Stomach smooth muscle (tissue), 2 donors: ENCODE data around the gene CD7.

Experiments used
- H3K27ac ChIP-seq: one replicate; pipeline ENCODE4 v1.7.0; 2013; ENCODE audit warnings: mild to moderate bottlenecking, low read length, inconsistent platforms
- H3K27me3 ChIP-seq, 2 donors: one replicate each; pipeline ENCODE4 v1.7.0; 2013; ENCODE audit warnings: low read length in 2 of 2; ENCODE audit not compliant: insufficient read depth in 2 of 2, control insufficient read depth in 1 of 2
- H3K36me3 ChIP-seq, 2 donors: one replicate each; pipeline ENCODE4 v1.7.0; 2013; ENCODE audit warnings: low read length in 2 of 2; ENCODE audit not compliant: control insufficient read depth in 2 of 2, insufficient read depth in 2 of 2
- H3K4me1 ChIP-seq: one replicate; pipeline ENCODE4 v1.7.0; 2013; ENCODE audit warnings: low read length; ENCODE audit not compliant: control insufficient read depth, insufficient read depth
- H3K4me3 ChIP-seq, 2 donors: one replicate each; pipeline ENCODE4 v1.7.0; 2013; ENCODE audit warnings: low read length in 2 of 2
- H3K9ac ChIP-seq, 2 donors: one replicate each; pipeline ENCODE4 v1.7.0; 2013; ENCODE audit warnings: low read length in 2 of 2, mild to moderate bottlenecking in 1 of 2
- H3K9me3 ChIP-seq, 2 donors: one replicate each; pipeline ENCODE4 v1.7.0; 2013; ENCODE audit warnings: low read length in 2 of 2; ENCODE audit not compliant: control insufficient read depth in 2 of 2
- donor health status: healthy.
- donor health status: Pancreatic carcinoma.

Gene CD7

GRCh38 chr17:82333279-82334171, 16.1 kb upstream of the CD7 start, which contains the start of gene SECTM1:
TSS of gene SECTM1 (minus strand) at chr17:82333766. CDS start at chr17:82327240, 6,526 bp downstream.
- Histone ChIP-seq H3K9me3 (no peaks in the 10 kb centered on the region), H3K4me3 (peak within 1 kb of the TSS; percentile 76 to 80), H3K27me3 (peaks cover 2 to 3% of the 10 kb centered on the region in 2 donors), H3K9ac (peak within 1 kb of the TSS in 1 of 2 donors; percentile 55), H3K27ac (peak within 1 kb of the TSS; percentile 55), H3K36me3 (no peaks in the 10 kb centered on the region), H3K4me1 (peaks cover 50% of the 10 kb centered on the region)

GRCh38 chr17:82332669-82333278, 15.4 kb upstream of the CD7 start:
- no peaks in the 10 kb centered on the region for H3K9me3 ChIP-seq
- peaks cover 2 to 5% of the 10 kb centered on the region in 2 donors for H3K27me3 ChIP-seq
- H3K9ac ChIP-seq: peak overlapping the region in 1 of 2 donors; percentile 35
- peaks cover 44% of the 10 kb centered on the region for H3K4me1 ChIP-seq
- H3K4me3 ChIP-seq: peak overlapping the region; percentile 76 to 80
- no peak overlapping the region for H3K27ac ChIP-seq
- H3K36me3 ChIP-seq: no peaks in the 10 kb centered on the region

- Histone ChIP-seq H3K27me3 (peaks cover 2 to 8% of the 10 kb centered on the region in 2 donors), H3K4me1 (peaks cover 44% of the 10 kb centered on the region), H3K4me3 (no peak overlapping the region), H3K36me3 (no peaks in the 10 kb centered on the region), H3K9me3 (no peaks in the 10 kb centered on the region), H3K9ac (no peak overlapping the region), H3K27ac (no peak overlapping the region)
Observed at GRCh38 chr17:82331345-82331939, 14.0 kb upstream of the CD7 start.

DNA sequence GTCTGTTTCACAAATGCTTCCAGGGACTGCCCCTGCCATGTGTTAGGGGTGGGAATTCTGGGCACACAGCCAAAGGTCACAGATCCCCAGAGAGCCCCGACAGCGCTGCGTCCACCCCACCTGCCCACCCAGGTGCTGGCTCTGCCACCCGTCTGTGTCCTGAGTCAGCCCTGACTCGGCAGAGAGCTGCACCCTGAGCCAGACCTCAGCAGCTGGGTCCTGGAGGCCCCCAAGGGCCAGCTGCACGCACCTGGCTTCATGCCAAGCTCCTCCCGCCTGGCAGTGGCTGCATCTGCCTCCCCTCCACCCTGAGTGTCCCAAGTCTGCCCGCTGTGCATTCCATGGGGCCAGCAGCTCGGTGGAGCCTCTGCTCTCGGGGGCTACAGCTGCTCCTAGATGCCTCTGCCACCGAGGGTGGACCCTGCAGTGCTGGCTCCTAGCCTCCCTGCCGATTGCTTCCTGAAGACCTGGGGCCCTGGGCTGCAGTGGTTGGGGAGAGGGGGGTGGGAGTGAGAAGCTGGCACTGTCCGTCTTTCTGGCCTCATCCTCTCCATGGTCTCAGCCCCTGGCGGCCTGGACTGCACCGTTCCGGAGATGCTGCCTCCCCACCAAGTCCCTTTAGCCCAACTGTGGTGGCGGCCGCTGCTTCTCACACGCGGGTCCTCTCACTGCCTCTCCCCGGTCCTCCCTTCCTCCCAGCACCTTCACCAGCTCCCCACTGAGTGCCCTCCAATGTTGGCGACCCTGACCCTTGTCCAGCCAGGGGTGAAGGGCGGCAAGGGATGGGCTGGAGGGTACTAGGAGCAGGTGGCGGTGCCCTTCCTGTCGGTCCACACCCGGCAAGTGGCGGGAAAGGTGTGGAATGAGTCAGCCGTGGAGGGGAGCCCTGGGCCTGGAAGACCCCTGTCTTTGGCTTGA, 13.2 kb upstream of the CD7 start:
- no peak overlapping the region for H3K27ac ChIP-seq
- no peak overlapping the region for H3K4me3 ChIP-seq
- no peaks in the 10 kb centered on the region for H3K9me3 ChIP-seq
- peaks cover 2 to 8% of the 10 kb centered on the region in 2 donors for H3K27me3 ChIP-seq
- no peaks in the 10 kb centered on the region for H3K36me3 ChIP-seq
- peak overlapping the region in 1 of 2 donors; percentile 29 for H3K9ac ChIP-seq
- peaks cover 44% of the 10 kb centered on the region for H3K4me1 ChIP-seq

GRCh38 chr17:82329683-82330321, 12.4 kb upstream of the CD7 start:
- no peak overlapping the region for H3K27ac ChIP-seq
- no peaks in the 10 kb centered on the region for H3K36me3 ChIP-seq
- H3K9ac ChIP-seq: peak overlapping the region in 1 of 2 donors; percentile 29
- H3K4me1 ChIP-seq: peaks cover 37% of the 10 kb centered on the region
- H3K4me3 ChIP-seq: no peak overlapping the region
- no peaks in the 10 kb centered on the region for H3K9me3 ChIP-seq
- H3K27me3 ChIP-seq: peaks cover 2 to 8% of the 10 kb centered on the region in 2 donors

GRCh38 chr17:82328994-82329507, 11.6 kb upstream of the CD7 start:
- H3K36me3 ChIP-seq: no peaks in the 10 kb centered on the region
- no peak overlapping the region for H3K4me3 ChIP-seq
- H3K27ac ChIP-seq: no peak overlapping the region
- H3K9ac ChIP-seq: no peak overlapping the region
- no peaks in the 10 kb centered on the region for H3K9me3 ChIP-seq
- H3K27me3 ChIP-seq: peaks cover 2 to 8% of the 10 kb centered on the region in 2 donors
- peaks cover 29% of the 10 kb centered on the region for H3K4me1 ChIP-seq

DNA sequence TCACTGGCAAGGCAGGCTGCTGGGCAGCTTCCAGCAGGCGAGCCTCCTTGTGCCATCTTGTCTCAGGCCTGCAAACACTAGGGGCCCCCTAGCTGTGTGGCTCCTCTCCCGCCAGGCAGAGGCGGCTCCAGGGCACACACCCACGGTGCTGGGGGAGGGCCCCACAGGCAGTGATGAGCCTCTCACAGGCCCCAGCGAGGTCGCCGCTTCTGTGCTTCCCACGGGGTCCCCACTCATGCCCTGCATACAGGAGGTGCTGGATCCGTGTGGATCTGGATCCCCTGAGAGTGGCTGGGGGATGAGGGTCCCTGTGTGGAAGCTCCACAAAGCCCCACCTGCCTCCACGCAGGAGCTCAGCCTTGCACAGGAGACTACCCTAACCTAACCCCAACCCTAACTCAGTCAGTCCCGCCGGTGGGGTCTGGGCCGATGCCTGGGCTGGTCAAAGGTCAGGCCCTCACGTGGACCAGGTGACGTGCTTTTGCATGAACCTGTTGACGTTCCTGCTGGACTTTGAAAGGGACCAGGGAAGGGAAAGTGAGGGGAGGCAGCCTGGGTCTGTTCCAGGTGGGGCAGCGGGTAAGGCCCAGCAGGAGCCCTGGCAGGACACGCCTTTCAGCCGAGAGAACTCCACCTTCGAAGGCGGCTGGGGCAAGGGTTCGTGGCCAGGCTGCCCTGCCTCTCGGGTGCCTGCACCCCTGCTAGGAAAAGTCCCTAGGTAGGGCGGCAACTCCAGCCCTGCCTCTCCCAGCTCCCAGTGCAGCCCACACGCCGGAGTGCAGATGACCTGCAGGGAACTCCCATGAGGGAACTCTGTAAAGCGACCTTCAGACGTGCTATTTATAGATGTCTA, 11.0 kb upstream of the CD7 start:
- H3K27ac ChIP-seq: no peak overlapping the region
- no peak overlapping the region for H3K4me3 ChIP-seq
- peaks cover 2 to 8% of the 10 kb centered on the region in 2 donors for H3K27me3 ChIP-seq
- H3K36me3 ChIP-seq: no peaks in the 10 kb centered on the region
- peaks cover 24% of the 10 kb centered on the region for H3K4me1 ChIP-seq
- no peaks in the 10 kb centered on the region for H3K9me3 ChIP-seq
- H3K9ac ChIP-seq: no peak overlapping the region

DNA sequence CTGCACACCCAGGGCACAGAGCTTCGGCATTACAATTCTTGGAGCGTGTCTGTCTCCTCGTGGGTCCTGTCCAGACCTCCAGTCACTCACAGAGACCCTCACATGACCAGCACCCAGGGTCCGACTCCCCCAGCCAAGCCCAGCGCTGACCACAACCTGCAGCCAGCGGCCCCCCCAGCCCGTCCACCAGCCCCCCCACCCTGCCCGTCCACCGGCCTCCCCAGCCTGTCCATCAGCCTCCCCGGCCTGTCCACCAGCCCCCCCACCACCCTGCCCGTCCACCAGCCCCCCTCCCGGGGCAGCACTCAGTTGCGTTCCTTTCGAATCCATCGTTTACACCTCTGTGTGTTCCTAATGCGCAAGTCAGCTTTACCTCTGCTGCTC, 10.3 kb upstream of the CD7 start:
- Histone ChIP-seq H3K27me3 (peaks cover 2 to 8% of the 10 kb centered on the region in 2 donors), H3K36me3 (no peaks in the 10 kb centered on the region), H3K27ac (no peak overlapping the region), H3K4me3 (no peak overlapping the region), H3K4me1 (peaks cover 18% of the 10 kb centered on the region), H3K9ac (no peak overlapping the region), H3K9me3 (no peaks in the 10 kb centered on the region)

DNA sequence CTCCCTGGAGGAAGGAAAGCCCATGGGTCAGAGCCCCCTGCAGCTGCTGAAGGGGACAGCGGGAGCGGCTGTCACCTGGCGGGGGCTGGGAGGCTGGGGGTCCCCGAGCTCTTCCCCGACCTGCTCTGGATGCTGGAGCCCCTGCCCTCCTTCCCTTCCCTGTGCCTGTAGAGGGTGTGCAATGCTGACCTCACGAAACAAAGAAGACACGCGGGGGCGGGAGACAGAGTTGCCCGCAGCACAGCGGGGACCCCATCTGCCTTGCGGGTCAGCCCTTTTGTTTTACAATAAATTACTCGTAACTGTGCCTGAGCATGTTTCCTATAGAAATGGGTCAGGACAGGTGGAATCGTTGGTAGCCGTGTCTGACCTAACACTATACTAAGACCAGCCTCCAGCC, 9.9 kb upstream of the CD7 start:
- H3K4me3 ChIP-seq: no peak overlapping the region
- peaks cover 13% of the 10 kb centered on the region for H3K4me1 ChIP-seq
- no peaks in the 10 kb centered on the region for H3K9me3 ChIP-seq
- H3K36me3 ChIP-seq: no peaks in the 10 kb centered on the region
- H3K27me3 ChIP-seq: peaks cover 2 to 4% of the 10 kb centered on the region in 2 donors
- H3K27ac ChIP-seq: no peak overlapping the region
- H3K9ac ChIP-seq: no peak overlapping the region
